Loucy (cell line): ENCODE measurements around the gene MYH7.

Experiments used
- H2AFZ ChIP-seq: fragments of 200-600 bp; sonication (generic); 2 replicates; pipeline ENCODE4 v1.6.0; 2016; ENCODE audit warnings: antibody characterized with exemption, mild to moderate bottlenecking, low read length, moderate library complexity
- H3F3A ChIP-seq: fragments of 200-600 bp; 2 replicates; pipeline ENCODE4 v1.6.0; 2016; ENCODE audit warnings: antibody characterized with exemption, low read depth, mild to moderate bottlenecking
- H3K27me3 ChIP-seq: fragments of 200-600 bp; sonication (generic); 2 replicates; pipeline ENCODE4 v1.6.1; 2014; ENCODE audit warnings: low read length, mild to moderate bottlenecking; ENCODE audit not compliant: insufficient read depth, poor library complexity, severe bottlenecking
- H3K36me3 ChIP-seq: fragments of 200-600 bp; sonication (generic); 2 replicates; pipeline ENCODE4 v1.6.1; 2016; ENCODE audit warnings: low read length; ENCODE audit not compliant: insufficient read depth
- H3K4me1 ChIP-seq: fragments of 200-600 bp; sonication (generic); 2 replicates; pipeline ENCODE4 v1.5.1; 2014; ENCODE audit warnings: low read length, mild to moderate bottlenecking; ENCODE audit not compliant: insufficient read depth, poor library complexity, severe bottlenecking
- H3K4me2 ChIP-seq: fragments of 200-600 bp; sonication (generic); 2 replicates; pipeline ENCODE4 v1.6.0; 2014; ENCODE audit warnings: antibody characterized with exemption, low read length, low read depth, mild to moderate bottlenecking; ENCODE audit not compliant: poor library complexity, severe bottlenecking
- H3K4me3 ChIP-seq: fragments of 200-600 bp; sonication (generic); 2 replicates; pipeline ENCODE4 v1.5.1; 2014; ENCODE audit warnings: low read length, mild to moderate bottlenecking, mixed read lengths; ENCODE audit not compliant: poor library complexity, severe bottlenecking
- H3K79me2 ChIP-seq: fragments of 200-600 bp; sonication (generic); 2 replicates; pipeline ENCODE4 v1.6.1; 2014; ENCODE audit warnings: low read length; ENCODE audit not compliant: insufficient read depth
- H3K9ac ChIP-seq: fragments of 200-600 bp; sonication (generic); 2 replicates; pipeline ENCODE4 v1.6.0; 2014; ENCODE audit warnings: mild to moderate bottlenecking, low read depth, low read length, moderate library complexity; ENCODE audit not compliant: poor library complexity, severe bottlenecking
- H3K9me2 ChIP-seq: fragments of 200-600 bp; sonication (generic); replicated peaks from 2 replicates; pipeline ENCODE4 v1.6.1; 2016; ENCODE audit warnings: low read depth, low read length, mixed read lengths
- H3K9me3 ChIP-seq: fragments of 200-600 bp; sonication (generic); 2 replicates; pipeline ENCODE4 v1.6.1; 2014; ENCODE audit warnings: mild to moderate bottlenecking, antibody characterized with exemption, low read length, low read depth; ENCODE audit not compliant: insufficient read depth
- H4K20me1 ChIP-seq: fragments of 200-600 bp; sonication (generic); 2 replicates; pipeline ENCODE4 v1.6.0; 2014; ENCODE audit warnings: antibody characterized with exemption, low read length, mild to moderate bottlenecking; ENCODE audit not compliant: insufficient read depth, poor library complexity, severe bottlenecking
- CTCF ChIP-seq: fragments of 200-600 bp; sonication (generic); conservative IDR thresholded peaks from 2 replicates; pipeline ENCODE4 v1.5.1; 2014; ENCODE audit warnings: mild to moderate bottlenecking, antibody characterized with exemption, low read length
- EZH2phosphoT487 ChIP-seq: fragments of 200-600 bp; IDR thresholded peaks from 2 replicates; pipeline ENCODE4 v1.6.1; 2018; ENCODE audit warnings: antibody characterized with exemption, mild to moderate bottlenecking, moderate library complexity, borderline replicate concordance

Gene MYH7

GRCh38 chr14:23381871-23382270 is 53.6 kb downstream of the MYH7 start:
- Histone ChIP-seq H3K4me2 (no peak overlapping the region), H3K9me2 (no peaks in the 10 kb centered on the region), H4K20me1 (no peaks in the 10 kb centered on the region), H2AFZ (0 out of 2 replicates have a peak overlapping the region, but pooled peaks have one; percentile 30), H3K4me3 (no peak overlapping the region), H3K79me2 (no peaks in the 10 kb centered on the region), H3K9me3 (no peaks in the 10 kb centered on the region), H3K36me3 (no peaks in the 10 kb centered on the region), H3F3A (no peaks in the 10 kb centered on the region), H3K9ac (no peak overlapping the region), H3K27me3 (no peaks in the 10 kb centered on the region), H3K4me1 (no peaks in the 10 kb centered on the region)
- TF ChIP-seq CTCF (no peak), EZH2phosphoT487 (no peak)

GRCh38 chr14:23380976-23381375 is 54.5 kb downstream of the MYH7 start:
- no peaks in the 10 kb centered on the region for H3K9me2 ChIP-seq
- no peak overlapping the region for H3K4me3 ChIP-seq
- H3K9ac ChIP-seq = no peak overlapping the region
- no peaks in the 10 kb centered on the region for H3K9me3 ChIP-seq
- no peaks in the 10 kb centered on the region for H3F3A ChIP-seq
- no peak for TF ChIP-seq CTCF
- TF ChIP-seq EZH2phosphoT487 = no peak
- H4K20me1 ChIP-seq = no peaks in the 10 kb centered on the region
- H3K79me2 ChIP-seq = no peaks in the 10 kb centered on the region
- no peaks in the 10 kb centered on the region for H3K36me3 ChIP-seq
- no peaks in the 10 kb centered on the region for H3K27me3 ChIP-seq
- no peaks in the 10 kb centered on the region for H3K4me1 ChIP-seq
- H3K4me2 ChIP-seq = no peak overlapping the region
- no peak overlapping the region for H2AFZ ChIP-seq

GRCh38 chr14:23380197-23380914 is 55.1 kb downstream of the MYH7 start:
- no peak overlapping the region for H3K4me2 ChIP-seq
- H3K79me2 ChIP-seq = no peaks in the 10 kb centered on the region
- no peaks in the 10 kb centered on the region for H3K4me1 ChIP-seq
- no peak overlapping the region for H3K4me3 ChIP-seq
- H2AFZ ChIP-seq = no peak overlapping the region
- no peaks in the 10 kb centered on the region for H3K36me3 ChIP-seq
- H3K9ac ChIP-seq = no peak overlapping the region
- 0 out of 2 replicates have a peak, but pooled peaks have one; percentile 6 for TF ChIP-seq CTCF
- TF ChIP-seq EZH2phosphoT487 = no peak
- H3K27me3 ChIP-seq = no peaks in the 10 kb centered on the region
- no peaks in the 10 kb centered on the region for H4K20me1 ChIP-seq
- no peaks in the 10 kb centered on the region for H3K9me3 ChIP-seq
- H3K9me2 ChIP-seq = no peaks in the 10 kb centered on the region
- no peaks in the 10 kb centered on the region for H3F3A ChIP-seq
